SK-N-SH treated with all-trans-retinoic acid at 6 μM for 48 hours (cell line): ENCODE data around the gene MT4.

Experiments
- CREB5 ChIP-seq: fragments of 250-450 bp; sonication (Bioruptor Pico); IDR thresholded peaks from 2 replicates; pipeline ENCODE4 v1.5.1; 2020; ENCODE audit warnings: low read depth, mild to moderate bottlenecking, moderate library complexity
- ESRRG ChIP-seq: fragments of 250-450 bp; sonication (Bioruptor Pico); IDR thresholded peaks from 2 replicates; pipeline ENCODE4 v1.6.1; 2021; ENCODE audit warnings: mild to moderate bottlenecking
- PPARA ChIP-seq: fragments of 250-450 bp; sonication (Bioruptor Pico); IDR thresholded peaks from 2 replicates; pipeline ENCODE4 v1.5.0; 2020; ENCODE audit warnings: mild to moderate bottlenecking, borderline replicate concordance
- RARB ChIP-seq: fragments of 250-450 bp; sonication (Bioruptor Pico); IDR thresholded peaks from 2 replicates; pipeline ENCODE4 v1.8.0; 2021; ENCODE audit warnings: mild to moderate bottlenecking, moderate library complexity
- SNAI2 ChIP-seq: fragments of 250-450 bp; sonication (Bioruptor Pico); IDR thresholded peaks from 2 replicates; pipeline ENCODE4 v1.5.0; 2020; ENCODE audit warnings: mild to moderate bottlenecking, moderate library complexity
- ZFP3 ChIP-seq: fragments of 250-450 bp; sonication (Bioruptor Pico); IDR thresholded peaks from 2 replicates; pipeline ENCODE4 v1.5.0; 2020; ENCODE audit warnings: mild to moderate bottlenecking, moderate library complexity
- ZFP30 ChIP-seq: fragments of 450-650 bp; formaldehyde crosslinking; IDR thresholded peaks from 2 replicates; pipeline ENCODE4 v1.5.0; 2022; ENCODE audit warnings: mild to moderate bottlenecking, moderate library complexity
- ZNF8 ChIP-seq: fragments of 450-650 bp; formaldehyde crosslinking; IDR thresholded peaks from 2 replicates; pipeline ENCODE4 v1.5.0; 2020; ENCODE audit warnings: mild to moderate bottlenecking, moderate library complexity
- TF ChIP-seq, protein P1 (sequence below): fragments of 250-450 bp; sonication (Bioruptor Pico); IDR thresholded peaks from 2 replicates; pipeline ENCODE4 v1.8.0; 2020; ENCODE audit warnings: mild to moderate bottlenecking, moderate library complexity, borderline replicate concordance

DNA sequence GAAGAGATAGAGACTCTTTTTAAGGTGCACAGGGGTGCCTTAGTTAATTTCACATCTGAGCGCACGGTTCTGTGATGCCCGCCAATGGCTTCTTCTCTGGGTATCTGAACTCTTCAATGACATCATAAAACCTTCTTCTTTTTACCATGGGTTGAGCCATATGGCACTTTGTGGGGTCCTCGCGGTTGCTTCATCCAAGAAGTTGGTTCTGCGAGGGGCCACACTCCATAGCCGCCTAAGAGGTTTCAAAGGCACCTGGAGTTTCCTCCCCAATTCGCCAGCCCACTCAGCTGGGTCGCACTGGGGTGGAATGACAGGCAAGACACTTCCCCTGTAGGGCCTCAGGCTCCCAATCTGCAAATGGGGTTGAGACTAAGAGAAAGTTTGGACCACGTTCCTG, 10.4 kb upstream of the MT4 start:
- TF ChIP-seq CREB5 (no peak), SNAI2 (CRISPR knock-in tag) (no peak), ZNF8 (CRISPR knock-in tag) (no peak), ESRRG (CRISPR knock-in tag) (no peak), PPARA (CRISPR knock-in tag) (no peak), ZFP3 (CRISPR knock-in tag) (no peak), RARB (CRISPR knock-in tag) (no peak), ZFP30 (CRISPR knock-in tag) (no peak)
- TF ChIP-seq, protein P1, sequence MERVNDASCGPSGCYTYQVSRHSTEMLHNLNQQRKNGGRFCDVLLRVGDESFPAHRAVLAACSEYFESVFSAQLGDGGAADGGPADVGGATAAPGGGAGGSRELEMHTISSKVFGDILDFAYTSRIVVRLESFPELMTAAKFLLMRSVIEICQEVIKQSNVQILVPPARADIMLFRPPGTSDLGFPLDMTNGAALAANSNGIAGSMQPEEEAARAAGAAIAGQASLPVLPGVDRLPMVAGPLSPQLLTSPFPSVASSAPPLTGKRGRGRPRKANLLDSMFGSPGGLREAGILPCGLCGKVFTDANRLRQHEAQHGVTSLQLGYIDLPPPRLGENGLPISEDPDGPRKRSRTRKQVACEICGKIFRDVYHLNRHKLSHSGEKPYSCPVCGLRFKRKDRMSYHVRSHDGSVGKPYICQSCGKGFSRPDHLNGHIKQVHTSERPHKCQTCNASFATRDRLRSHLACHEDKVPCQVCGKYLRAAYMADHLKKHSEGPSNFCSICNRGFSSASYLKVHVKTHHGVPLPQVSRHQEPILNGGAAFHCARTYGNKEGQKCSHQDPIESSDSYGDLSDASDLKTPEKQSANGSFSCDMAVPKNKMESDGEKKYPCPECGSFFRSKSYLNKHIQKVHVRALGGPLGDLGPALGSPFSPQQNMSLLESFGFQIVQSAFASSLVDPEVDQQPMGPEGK (CRISPR knock-in tag), result no peak
